ENCODE results near the gene FBRS.

FBRS gene

DNA sequence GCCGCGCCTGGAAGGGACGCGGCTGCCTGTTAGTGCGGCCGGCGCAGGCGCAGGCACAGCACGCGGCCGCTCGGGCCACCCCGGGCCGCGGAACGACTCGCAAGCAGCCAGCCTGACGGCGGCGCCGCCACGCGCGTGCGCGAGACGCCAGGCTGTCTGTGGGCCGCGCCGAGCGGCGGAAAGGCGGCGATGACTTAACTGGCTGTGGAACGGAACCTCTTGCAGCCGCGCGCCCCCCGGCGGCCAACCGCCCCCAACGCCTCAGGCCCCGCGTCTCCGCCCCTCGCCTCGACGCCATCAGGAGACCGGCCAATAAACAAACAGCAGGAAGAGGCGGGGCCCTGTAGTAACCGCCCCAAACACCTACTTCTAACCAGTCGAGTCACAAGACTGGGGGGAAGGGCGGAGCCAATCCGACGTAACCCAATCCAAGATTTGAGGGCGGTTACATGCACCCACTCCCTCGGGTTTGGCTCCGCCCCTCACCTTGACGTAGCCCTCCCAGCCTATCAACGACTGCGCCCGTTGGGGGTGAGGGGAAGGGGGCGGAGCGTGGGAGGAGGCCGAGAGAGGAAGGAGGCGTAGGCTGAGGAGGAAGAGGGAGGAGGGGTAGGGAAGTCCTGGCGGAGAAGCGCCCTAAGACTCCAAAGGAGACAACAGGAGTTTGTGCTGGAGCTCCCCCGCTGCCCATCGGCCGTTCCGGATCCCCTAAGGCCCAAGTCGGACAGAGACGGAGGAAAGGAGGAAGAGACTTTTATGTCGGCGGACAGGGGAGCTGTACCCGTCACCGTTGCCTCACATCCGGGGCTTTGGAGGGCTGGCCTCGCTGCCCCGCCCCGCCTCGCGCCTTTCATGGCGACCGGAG is at the start of gene FBRS:
Gene FBRS, plus strand, starts transcription at position 566 of the 865 bp plus-strand sequence. CDS start 1,088 bp downstream, outside the sequence.
- H3K9me3 ChIP-seq (ENCODE audit: low read length) = no peaks in the 10 kb centered on the region
- no peaks in the 10 kb centered on the region for H3K27me3 ChIP-seq (ENCODE audit: control insufficient read depth in 1 of 2, insufficient read depth in 2 of 2, low read length in 2 of 2)
- peak within 1 kb of the TSS; percentile 77 for H3K9ac ChIP-seq (ENCODE audit: low read length)
- H3K27ac ChIP-seq (ENCODE audit: low read depth, low read length) = peak within 1 kb of the TSS; percentile 89
- H3K4me1 ChIP-seq (ENCODE audit: insufficient read depth, low read length) = peaks cover 51% of the 10 kb centered on the region
- peaks cover 58% of the 10 kb centered on the region for H3K36me3 ChIP-seq (ENCODE audit: insufficient read depth, low read length)
- H3K4me3 ChIP-seq (ENCODE audit: low read depth in 1 of 2, low read length in 2 of 2) = peak within 1 kb of the TSS; percentile 84 to 98

DNA sequence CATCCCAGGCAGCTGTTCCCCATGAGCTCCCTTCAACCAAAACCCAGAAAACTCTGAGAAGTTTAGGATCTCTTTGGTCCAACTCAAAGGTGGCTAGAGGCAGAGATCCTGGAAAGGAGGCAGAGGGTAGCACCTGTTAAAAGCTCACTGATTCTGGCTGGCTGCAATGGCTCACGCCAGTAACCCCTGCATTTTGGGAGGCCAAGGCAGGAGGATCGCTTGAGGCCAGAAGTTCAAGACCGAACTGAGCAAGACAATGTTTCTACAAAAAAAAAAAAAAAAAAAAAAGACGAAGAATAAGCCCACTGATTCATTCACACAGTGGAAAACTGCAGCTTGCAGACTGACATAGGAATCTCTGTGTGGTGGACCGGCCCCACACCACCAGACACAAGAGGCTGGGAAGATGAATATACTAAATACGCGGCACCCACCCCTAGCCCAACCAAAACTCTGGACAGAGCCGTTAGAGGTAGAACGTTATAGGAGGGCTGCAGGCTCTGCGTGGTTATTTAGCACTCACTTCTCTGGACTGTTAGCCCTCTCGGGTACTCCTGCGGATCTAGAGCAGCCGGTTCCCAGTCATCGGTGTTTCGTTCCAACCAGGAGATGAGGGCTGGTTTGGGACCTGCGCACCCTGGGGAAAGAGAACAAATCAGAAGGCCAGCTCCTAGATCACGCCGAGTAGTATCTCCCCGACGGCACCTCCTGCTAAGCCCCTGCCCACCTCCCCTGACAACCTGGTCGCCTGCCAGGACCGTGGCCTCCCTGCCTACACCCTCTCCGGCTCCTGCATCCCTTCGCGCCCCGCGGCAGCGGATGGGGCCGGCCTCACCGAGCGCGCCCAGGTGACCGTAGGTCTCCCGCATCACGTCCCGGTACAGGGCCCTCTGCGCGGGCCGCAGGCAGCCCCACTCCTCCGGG is 49.0 kb upstream of the FBRS start:
- Histone ChIP-seq H3K36me3 (ENCODE audit: insufficient read depth, low read length) (peaks cover 36% of the 10 kb centered on the region), H3K9ac (ENCODE audit: low read length) (peak overlapping the region; percentile 95), H3K27ac (ENCODE audit: low read depth, low read length) (peak overlapping the region; percentile 95), H3K4me3 (ENCODE audit: low read depth in 1 of 2, low read length in 2 of 2) (peak overlapping the region; percentile 85), H3K9me3 (ENCODE audit: low read length) (no peaks in the 10 kb centered on the region), H3K27me3 (ENCODE audit: control insufficient read depth in 1 of 2, insufficient read depth in 2 of 2, low read length in 2 of 2) (no peaks in the 10 kb centered on the region), H3K4me1 (ENCODE audit: insufficient read depth, low read length) (peaks cover 18% of the 10 kb centered on the region)

DNA sequence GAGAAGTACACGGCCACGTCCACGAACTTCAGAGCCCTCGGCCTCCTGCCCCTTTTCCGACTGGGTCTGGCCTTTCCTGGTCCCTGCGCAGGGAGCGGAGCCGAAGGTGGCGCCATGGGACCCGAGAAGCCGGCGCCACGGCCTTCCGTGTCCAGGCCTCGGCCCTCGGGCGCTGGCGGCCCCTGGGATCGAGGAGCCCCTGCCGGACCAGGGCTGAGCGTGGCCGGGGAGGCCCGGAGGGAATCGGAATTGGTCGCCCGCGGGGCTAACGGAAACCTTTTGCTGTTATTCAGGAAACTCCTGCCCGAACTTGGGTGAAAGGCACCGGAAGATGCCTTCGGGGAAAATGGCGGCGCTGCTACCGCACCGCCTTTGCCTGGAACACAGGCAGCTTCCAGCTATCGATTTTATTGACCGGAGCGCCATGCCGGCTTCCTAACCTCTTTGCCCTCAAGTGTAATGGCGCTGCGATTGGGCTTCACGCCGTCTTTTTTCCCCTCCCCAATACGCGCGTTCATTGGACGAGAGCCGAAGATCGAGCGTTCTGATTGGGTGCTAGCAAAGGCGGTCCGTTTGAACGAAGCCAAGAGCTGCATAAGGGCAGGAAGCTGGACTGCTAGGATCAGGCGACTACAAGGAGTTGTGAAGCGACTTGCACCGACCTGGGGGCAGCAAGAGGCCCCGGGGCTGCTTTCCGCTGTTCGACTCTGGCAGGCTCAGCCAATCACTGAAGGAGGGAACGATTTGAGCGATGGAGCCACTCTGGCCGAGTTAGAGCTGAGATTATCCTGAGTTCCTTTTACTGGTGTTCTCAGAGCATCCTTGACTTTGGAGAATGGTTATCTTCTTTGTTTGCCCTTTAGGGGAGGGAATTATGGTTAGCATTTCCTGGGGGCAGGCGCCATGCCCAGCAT is 48.0 kb upstream of the FBRS start, which contains the start of gene ZNF689:
Gene ZNF689, minus strand, starts transcription at position 464 of the 914 bp plus-strand sequence. Its CDS starts 348 bp downstream, at position 116.
- H3K9me3 ChIP-seq (ENCODE audit: low read length) = no peaks in the 10 kb centered on the region
- H3K9ac ChIP-seq (ENCODE audit: low read length) = peak within 1 kb of the TSS; percentile 95
- H3K27ac ChIP-seq (ENCODE audit: low read depth, low read length) = peak within 1 kb of the TSS; percentile 95
- H3K27me3 ChIP-seq (ENCODE audit: control insufficient read depth in 1 of 2, insufficient read depth in 2 of 2, low read length in 2 of 2) = no peaks in the 10 kb centered on the region
- H3K36me3 ChIP-seq (ENCODE audit: insufficient read depth, low read length) = peaks cover 27% of the 10 kb centered on the region
- H3K4me1 ChIP-seq (ENCODE audit: insufficient read depth, low read length) = peaks cover 18% of the 10 kb centered on the region
- peak within 1 kb of the TSS; percentile 85 for H3K4me3 ChIP-seq (ENCODE audit: low read depth in 1 of 2, low read length in 2 of 2)

DNA sequence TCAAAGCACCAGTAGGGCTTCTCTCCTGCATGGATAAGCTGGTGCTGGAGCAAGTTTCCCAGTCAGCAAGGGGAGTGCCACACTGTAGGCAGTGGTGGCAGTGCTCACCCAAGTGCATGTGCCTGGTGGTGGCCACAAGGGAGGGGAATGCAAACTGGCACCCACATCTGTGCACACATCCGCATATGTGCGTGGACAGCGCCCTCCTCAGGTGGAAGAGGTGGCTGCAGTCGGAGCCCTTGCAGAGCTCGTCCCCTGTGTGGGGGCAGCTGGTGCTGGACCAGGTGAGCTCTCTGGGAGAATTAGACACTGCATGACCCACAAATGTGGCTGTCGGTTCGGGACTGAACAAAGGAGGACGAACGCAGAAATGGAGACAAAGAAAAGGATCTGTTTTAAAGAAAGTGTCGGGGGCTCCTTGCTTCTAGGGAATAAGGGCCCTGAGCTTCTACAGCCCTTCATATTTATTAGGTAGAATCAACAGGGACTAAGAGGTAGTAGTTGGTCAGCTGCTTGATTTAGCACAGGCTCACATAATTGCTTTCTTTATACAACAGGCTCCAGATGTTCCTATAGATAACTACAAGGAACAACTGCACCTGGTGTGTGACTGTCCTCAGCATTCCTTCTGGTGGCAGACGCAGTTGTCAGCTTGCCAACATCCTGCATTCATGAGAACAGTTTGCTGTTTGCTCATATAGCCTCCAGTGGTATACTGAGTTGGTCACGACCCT is 42.7 kb upstream of the FBRS start:
- Histone ChIP-seq H3K36me3 (ENCODE audit: insufficient read depth, low read length) (no peaks in the 10 kb centered on the region), H3K4me3 (ENCODE audit: low read depth in 1 of 2, low read length in 2 of 2) (no peak overlapping the region), H3K27me3 (ENCODE audit: control insufficient read depth in 1 of 2, insufficient read depth in 2 of 2, low read length in 2 of 2) (no peaks in the 10 kb centered on the region), H3K27ac (ENCODE audit: low read depth, low read length) (no peak overlapping the region), H3K4me1 (ENCODE audit: insufficient read depth, low read length) (no peaks in the 10 kb centered on the region), H3K9me3 (ENCODE audit: low read length) (no peaks in the 10 kb centered on the region), H3K9ac (ENCODE audit: low read length) (no peak overlapping the region)

DNA sequence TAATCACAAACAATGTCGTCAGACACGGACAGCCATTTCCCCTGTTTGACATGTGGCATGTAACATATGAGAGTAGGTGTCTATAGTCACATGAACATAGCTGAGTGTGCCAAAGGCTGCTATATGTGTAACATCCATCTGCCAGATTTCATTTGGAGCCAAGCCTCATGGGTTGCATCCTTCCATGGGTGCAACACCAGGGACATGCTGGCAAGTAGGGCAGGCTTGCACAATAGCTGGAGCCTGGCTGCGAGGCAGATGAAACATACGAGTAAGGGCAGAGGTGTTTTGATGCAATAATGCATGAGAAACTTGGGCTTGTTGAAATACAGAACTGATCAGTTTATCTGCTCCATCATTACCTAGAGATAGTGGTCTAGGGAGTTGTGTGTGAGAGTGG is 39.0 kb upstream of the FBRS start:
- Histone ChIP-seq H3K9ac (ENCODE audit: low read length) (no peak overlapping the region), H3K4me1 (ENCODE audit: insufficient read depth, low read length) (no peaks in the 10 kb centered on the region), H3K9me3 (ENCODE audit: low read length) (no peaks in the 10 kb centered on the region), H3K4me3 (ENCODE audit: low read depth in 1 of 2, low read length in 2 of 2) (no peak overlapping the region), H3K27ac (ENCODE audit: low read depth, low read length) (no peak overlapping the region), H3K36me3 (ENCODE audit: insufficient read depth, low read length) (no peaks in the 10 kb centered on the region), H3K27me3 (ENCODE audit: control insufficient read depth in 1 of 2, insufficient read depth in 2 of 2, low read length in 2 of 2) (no peaks in the 10 kb centered on the region)

DNA sequence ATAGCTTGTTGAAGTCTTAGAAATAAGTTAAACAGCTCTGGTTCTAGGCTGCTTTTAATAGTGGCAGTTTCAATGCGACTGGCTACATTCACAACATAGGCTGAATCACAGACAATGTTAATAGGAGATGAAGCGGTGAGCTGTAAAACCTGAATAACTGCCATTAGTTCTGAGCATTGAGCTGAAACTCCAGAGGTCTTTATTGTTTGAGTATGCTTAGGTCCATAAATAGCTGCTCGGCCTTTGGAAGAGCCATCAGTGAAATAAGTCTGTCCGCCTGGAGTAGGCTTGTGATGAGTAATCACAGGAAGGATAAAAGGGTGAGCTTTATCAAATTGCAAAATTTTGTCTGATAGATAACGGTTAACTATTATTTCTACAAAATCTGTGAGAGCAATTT is 38.6 kb upstream of the FBRS start:
- no peaks in the 10 kb centered on the region for H3K27me3 ChIP-seq (ENCODE audit: control insufficient read depth in 1 of 2, insufficient read depth in 2 of 2, low read length in 2 of 2)
- H3K36me3 ChIP-seq (ENCODE audit: insufficient read depth, low read length) = no peaks in the 10 kb centered on the region
- no peak overlapping the region for H3K27ac ChIP-seq (ENCODE audit: low read depth, low read length)
- H3K4me3 ChIP-seq (ENCODE audit: low read depth in 1 of 2, low read length in 2 of 2) = no peak overlapping the region
- H3K9ac ChIP-seq (ENCODE audit: low read length) = no peak overlapping the region
- H3K9me3 ChIP-seq (ENCODE audit: low read length) = no peaks in the 10 kb centered on the region
- no peaks in the 10 kb centered on the region for H3K4me1 ChIP-seq (ENCODE audit: insufficient read depth, low read length)

DNA sequence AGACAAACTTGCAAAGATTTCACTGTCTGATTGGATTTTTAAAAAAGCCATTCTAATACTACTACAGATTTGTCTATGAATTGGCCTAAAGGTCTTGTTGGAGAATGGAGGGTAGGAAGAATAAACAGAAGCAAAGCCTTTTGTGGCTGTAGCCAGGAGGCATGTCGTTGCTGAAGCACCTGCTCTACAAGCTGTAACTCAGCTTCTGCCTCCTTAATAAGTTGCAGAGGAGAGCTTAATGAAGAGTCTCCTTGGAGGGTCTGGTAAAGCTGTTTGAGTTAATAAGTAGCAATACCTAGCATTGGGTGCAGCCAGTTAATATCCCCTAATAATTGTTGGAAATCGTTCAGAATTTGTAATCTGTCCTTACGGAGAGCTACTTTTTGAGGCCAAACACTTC is 38.1 kb upstream of the FBRS start:
- H3K4me3 ChIP-seq (ENCODE audit: low read depth in 1 of 2, low read length in 2 of 2) = no peak overlapping the region
- no peaks in the 10 kb centered on the region for H3K27me3 ChIP-seq (ENCODE audit: control insufficient read depth in 1 of 2, insufficient read depth in 2 of 2, low read length in 2 of 2)
- H3K27ac ChIP-seq (ENCODE audit: low read depth, low read length) = no peak overlapping the region
- H3K9ac ChIP-seq (ENCODE audit: low read length) = no peak overlapping the region
- no peaks in the 10 kb centered on the region for H3K4me1 ChIP-seq (ENCODE audit: insufficient read depth, low read length)
- H3K36me3 ChIP-seq (ENCODE audit: insufficient read depth, low read length) = no peaks in the 10 kb centered on the region
- no peaks in the 10 kb centered on the region for H3K9me3 ChIP-seq (ENCODE audit: low read length)

DNA sequence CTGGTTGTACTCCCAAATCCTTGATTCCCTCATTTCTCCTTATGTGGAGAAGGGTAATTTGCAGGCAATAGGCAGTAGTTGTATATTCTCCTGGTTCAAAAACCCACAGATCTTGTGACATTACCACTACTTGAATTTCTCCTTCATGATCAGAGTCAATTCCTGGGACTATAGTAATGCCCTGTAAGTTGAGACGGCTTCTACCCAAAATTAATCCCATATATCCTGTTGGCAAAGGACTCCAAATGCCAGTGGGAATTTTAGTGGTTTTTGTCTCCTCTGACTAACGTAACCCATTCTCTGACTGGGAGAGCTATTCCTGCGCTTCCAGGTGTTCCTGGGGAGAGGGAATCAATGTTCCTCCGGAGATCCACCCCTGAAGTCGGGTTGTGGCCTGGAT is 36.5 kb upstream of the FBRS start:
- Histone ChIP-seq H3K36me3 (ENCODE audit: insufficient read depth, low read length) (no peaks in the 10 kb centered on the region), H3K9ac (ENCODE audit: low read length) (no peak overlapping the region), H3K9me3 (ENCODE audit: low read length) (no peaks in the 10 kb centered on the region), H3K27ac (ENCODE audit: low read depth, low read length) (no peak overlapping the region), H3K4me1 (ENCODE audit: insufficient read depth, low read length) (no peaks in the 10 kb centered on the region), H3K4me3 (ENCODE audit: low read depth in 1 of 2, low read length in 2 of 2) (no peak overlapping the region), H3K27me3 (ENCODE audit: control insufficient read depth in 1 of 2, insufficient read depth in 2 of 2, low read length in 2 of 2) (no peaks in the 10 kb centered on the region)

DNA sequence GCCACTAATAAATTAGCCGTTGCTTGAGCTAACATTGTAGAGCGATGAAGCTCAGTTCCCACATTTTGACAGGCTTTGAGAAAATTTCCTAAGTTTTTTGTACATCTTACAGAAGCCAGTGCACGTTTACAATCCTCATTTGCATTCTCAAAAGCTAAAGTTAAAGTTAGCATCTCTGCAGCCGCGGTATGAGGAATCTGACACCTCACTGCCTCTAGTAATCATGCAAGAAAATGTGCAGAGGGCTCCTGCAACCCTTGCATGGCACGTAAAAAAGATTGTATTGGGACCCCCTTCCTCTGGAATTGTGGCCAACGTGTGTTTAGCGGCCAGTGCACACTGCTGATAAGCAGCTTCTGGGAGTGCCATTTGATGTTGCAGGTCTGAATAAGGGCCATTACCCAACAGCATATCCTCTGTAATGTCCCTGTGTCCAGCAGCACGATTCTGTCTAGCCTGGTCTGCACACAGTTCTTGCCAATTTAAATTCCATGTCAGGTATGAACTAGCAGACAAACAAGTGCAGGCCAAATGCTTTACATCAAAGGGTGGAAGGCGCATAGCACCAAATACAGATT is 35.7 kb upstream of the FBRS start:
- no peak overlapping the region for H3K27ac ChIP-seq (ENCODE audit: low read depth, low read length)
- H3K9me3 ChIP-seq (ENCODE audit: low read length) = no peaks in the 10 kb centered on the region

More for the DNA sequence above, 35.7 kb upstream of the FBRS start:
- no peak overlapping the region for H3K9ac ChIP-seq (ENCODE audit: low read length)
- H3K4me3 ChIP-seq (ENCODE audit: low read depth in 1 of 2, low read length in 2 of 2) = no peak overlapping the region
- H3K4me1 ChIP-seq (ENCODE audit: insufficient read depth, low read length) = no peaks in the 10 kb centered on the region
- H3K27me3 ChIP-seq (ENCODE audit: control insufficient read depth in 1 of 2, insufficient read depth in 2 of 2, low read length in 2 of 2) = no peaks in the 10 kb centered on the region
- no peaks in the 10 kb centered on the region for H3K36me3 ChIP-seq (ENCODE audit: insufficient read depth, low read length)

Data from muscle layer of colon (tissue), 2 donors.